HG02759 (cell line): Measurements from ENCODE around the gene BAG1.
A peak's percentile ranks its signal among the peaks of the same experiment; 100 is the strongest.

ENCODE experiments used
- ATAC-seq: cut with Tn5 transposase; IDR thresholded peaks from one replicate; pipeline ENCODE4 v1.9.1; 2021; ENCODE audit warnings: mild to moderate bottlenecking, moderate library complexity; ENCODE audit not compliant: unreplicated experiment

BAG1 gene

GRCh38 chr9:33264473-33265177, at the start of gene BAG1, which contains the start of gene CHMP5:
Gene BAG1, minus strand, starts transcription at chr9:33264708.
Gene CHMP5, plus strand, starts transcription at chr9:33265049. Its CDS starts 30 bp downstream, at chr9:33265079.
- ATAC-seq, result peak; percentile 85

DNA sequence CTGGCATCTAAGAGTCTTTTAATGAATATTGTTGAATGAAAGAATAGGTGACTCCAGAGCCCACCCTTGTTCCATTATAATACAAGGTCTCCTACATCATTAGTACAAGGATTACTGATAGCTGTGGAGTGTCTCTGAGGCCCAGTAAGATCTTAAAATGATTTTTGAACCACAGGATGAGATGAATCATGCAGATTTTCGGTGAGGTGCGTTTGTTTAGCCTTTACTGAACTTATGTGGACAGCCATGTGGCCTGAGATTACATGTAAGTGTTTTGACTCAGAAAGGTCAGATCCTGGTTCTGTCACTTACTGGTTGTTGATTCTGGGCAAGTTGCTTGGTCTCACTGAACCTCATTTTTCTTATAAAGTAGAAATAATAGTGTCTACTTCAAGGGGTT, 47.4 kb upstream of the BAG1 start:
- ATAC-seq, result no peak

DNA sequence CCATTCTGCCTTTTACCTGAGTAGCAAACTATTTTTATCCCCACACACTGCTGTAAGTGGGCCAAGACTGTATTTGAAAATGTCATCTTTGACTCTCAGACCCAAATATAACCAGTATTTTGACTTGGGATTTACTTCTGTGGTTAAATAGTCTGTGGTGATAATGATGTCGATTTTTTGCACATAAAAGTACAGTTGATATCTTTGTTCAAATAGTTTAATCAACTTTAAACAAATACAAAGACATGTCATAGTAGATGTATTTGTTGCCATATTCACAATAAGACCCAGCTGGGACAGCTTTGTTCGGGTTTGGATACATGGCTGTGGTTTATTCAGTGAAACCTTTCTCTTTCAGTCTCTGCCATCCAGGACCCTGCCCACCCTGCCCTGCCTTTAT, 46.2 kb upstream of the BAG1 start:
- no peak for ATAC-seq

DNA sequence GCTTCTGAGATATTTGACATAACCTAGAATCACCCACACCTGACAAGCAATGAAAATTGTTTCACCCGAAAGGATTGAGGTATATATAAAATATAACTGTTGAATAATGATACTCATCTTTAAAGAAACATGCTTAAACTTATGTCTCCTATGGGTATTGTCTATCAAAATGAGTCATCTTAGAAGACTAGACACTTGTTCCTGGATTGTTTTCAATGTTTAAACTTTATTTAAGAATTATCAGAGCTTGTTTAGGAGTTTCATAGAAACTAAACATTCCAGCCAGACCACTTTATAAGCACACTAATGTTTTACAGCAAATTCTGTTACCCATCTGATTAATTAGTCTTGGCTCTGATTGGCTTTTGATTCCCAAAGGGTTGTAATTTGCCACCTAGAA, 45.4 kb upstream of the BAG1 start:
- no peak for ATAC-seq

GRCh38 chr9:33307067-33307466, 42.6 kb upstream of the BAG1 start:
- ATAC-seq, result no peak

GRCh38 chr9:33306037-33306436, 41.5 kb upstream of the BAG1 start:
- ATAC-seq, result no peak

- ATAC-seq, result no peak
Measured at GRCh38 chr9:33304362-33304761, 39.9 kb upstream of the BAG1 start.

- ATAC-seq, result no peak
Measured at GRCh38 chr9:33300546-33300945, 36.0 kb upstream of the BAG1 start.

DNA sequence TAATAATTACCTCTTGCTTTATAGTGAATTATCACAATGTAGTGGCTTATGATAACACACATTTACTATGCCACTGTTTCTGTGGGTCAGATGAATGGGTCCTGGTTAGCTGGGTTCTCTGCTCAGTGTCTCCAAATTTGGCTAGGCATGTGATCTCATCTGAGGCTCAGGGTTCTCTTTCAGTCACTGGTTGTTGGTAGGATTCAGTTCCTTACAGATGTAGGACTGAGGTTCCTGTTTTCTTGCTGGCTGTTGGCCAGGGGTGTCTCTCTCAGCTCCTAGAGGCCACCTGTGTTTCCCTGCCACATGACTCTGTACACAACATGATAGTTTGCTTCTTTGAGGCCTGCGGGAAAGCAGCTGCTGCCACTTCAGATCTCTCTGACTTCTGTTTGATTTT, 32.9 kb upstream of the BAG1 start:
- ATAC-seq, result peak; percentile 93

DNA sequence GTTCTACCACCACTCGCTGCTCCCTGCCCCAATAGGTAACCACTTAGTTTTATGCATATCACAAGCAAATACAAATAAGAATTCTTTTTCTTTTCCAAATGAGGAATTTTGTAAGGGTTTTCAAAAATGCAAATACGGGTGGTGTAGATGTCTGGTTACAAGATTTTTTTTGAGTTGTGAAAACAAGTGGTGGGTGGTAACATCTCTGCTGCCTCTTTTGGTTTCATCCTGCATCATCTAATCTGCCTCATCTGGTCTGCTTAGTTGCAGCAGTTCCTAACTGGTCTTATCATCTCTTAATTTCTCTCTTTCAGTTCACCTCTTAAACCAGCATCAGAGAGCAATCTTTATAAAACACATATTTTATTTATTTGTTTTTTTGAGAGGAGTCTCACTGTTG, 31.1 kb upstream of the BAG1 start:
- peak; percentile 37 for ATAC-seq

DNA sequence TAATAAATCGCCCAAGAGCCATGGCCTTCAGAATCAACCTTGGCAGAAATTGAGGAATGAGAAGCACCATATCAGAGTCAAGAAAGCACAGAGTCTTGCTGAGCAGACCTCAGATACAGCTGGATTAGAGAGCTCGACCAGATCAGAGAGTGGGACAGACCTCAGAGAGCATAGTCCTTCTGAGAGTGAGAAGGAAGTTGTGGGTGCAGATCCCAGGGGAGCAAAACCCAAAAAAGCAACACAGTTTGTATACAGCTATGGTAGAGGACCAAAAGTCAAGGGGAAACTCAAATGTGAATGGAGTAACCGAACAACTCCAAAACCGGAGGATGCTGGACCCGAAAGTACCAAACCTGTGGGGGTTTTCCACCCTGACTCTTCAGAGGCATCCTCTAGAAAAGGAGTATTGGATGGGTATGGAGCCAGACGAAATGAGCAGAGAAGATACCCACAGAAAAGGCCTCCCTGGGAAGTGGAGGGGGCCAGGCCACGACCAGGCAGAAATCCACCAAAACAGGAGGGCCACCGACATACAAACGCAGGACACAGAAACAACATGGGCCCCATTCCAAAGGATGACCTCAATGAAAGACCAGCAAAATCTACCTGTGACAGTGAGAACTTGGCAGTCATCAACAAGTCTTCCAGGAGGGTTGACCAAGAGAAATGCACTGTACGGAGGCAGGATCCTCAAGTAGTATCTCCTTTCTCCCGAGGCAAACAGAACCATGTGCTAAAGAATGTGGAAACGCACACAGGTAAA, 30.3 kb upstream of the BAG1 start:
- ATAC-seq, result no peak

GRCh38 chr9:33293782-33294181, 29.3 kb upstream of the BAG1 start:
- ATAC-seq, result no peak

GRCh38 chr9:33291901-33292300, 27.4 kb upstream of the BAG1 start:
- no peak for ATAC-seq

DNA sequence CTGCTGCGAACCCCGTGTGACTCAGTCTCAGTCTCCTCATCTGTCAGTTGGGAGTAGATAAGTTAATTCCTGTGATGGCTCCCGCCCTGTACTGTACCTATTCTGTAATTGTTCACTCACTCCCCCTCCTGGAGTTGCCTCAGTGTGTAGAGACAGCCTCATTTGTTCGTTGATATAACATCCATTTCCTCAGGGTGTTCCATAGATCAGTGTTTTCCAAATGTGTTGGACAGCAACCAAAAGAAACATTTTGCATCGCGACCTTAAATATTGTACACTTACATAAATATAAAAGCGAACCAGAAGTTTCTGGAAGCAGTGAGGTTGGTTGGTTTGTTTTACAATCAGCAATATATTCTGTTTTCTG, 26.5 kb upstream of the BAG1 start:
- ATAC-seq, result no peak

DNA sequence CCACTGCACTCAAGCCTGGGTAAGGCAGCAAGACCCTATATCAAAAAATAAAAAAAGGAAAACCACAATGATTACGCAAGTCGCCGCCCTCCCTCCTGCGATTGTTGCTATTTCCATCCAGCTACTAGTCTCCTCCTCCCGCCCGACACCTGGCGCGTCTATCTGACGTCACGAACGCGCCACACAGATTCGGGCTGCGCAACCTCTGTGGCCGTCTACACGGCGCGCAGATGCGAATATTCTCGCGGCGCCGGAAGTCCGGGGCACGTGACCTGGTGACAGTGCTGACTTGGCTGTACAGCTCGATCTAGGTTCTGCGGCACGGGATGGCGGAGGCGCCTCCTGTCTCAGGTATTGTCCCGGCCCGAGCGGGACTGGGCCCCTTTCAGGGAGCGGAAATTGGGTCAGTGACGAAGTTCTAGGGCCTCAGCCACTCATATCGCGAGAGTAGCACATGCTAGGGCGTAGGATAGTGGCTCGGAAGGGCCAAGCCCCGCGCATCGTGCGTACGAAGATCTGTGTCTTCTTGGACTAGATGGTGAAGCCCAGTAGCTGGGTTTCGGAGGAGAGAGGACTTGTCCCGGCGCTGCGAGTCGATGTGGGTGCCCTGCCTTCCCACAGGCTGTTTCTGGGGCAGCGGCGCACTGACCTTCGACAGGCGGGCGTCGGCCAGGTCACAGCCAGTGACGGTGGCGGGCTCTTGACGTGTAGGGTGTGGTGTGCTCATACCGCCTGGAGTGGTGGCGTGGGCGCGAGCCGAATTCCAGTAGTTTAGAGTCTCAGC, 25.9 kb upstream of the BAG1 start, which contains the start of gene NFX1:
NFX1 (plus strand) TSS at position 270 of the 784 bp plus-strand sequence; CDS start at position 327, 57 bp downstream.
- ATAC-seq, result peak; percentile 89

DNA sequence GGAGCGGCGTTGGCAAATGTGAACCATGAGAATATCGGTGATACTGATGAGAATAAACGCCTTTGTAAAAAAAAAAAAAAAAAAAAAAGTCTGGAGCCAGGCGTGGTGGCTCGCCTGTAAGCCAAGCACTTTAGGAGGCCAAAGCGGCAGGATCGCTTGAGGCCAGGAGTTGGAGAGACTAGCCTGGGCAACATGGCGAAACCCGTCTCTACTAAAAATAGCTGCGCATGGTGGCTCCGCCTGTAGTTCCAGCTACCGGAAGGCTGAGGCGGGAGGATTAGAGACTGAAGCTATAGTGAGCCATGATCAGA, 25.4 kb upstream of the BAG1 start:
- ATAC-seq, result no peak

DNA sequence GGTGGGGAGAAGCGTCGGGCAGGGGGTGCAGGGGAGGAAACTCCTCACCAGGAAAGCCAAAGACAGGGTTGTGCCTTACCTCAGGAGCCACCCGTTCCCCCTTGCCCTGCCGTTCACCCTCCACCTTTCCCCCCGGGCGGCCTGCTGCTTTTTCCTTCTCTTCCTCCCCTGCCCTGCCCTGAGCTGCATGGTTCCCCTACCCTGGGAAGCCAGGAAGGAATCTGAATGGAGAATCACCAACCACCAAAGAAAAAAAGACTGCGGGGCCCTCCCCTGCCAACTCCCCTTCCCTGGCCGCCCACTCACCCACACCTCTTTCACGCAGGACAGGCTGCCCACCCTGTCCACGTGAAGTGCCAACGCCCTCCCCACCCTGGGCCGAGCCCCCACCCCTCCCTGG, 25.0 kb upstream of the BAG1 start:
- no peak for ATAC-seq

DNA sequence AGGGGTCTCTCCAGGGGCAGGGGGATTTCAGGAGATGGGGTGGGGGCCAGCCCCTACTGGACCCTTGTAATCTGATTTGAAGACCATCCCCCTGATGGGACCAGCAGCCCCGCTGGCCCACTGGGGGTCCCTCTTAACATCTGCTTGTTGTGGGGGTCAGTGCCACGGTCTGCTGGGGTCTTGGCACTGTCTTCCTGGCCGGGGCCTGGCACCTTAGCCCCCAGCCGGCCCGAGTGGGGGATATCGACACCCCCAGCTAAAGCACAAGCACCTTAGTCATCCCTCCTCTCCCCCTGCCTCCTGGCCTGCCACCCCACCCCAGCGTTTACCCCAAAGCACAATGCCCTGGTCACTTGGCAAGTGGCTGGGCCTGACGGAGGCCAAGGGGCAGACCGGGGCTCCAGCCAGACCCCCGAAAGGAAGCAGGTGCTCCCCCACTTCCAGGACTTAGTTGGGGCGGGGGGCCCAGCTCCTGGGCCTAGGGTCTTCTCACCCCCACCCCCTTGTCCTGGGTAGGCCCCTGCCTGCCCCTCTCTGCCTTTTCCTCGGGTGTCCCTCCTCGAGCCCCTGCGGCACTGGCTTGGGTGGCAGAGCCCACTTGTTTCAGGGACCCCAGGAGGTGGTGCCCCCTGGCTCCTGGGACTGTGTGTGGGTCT, 24.4 kb upstream of the BAG1 start:
- ATAC-seq, result no peak

DNA sequence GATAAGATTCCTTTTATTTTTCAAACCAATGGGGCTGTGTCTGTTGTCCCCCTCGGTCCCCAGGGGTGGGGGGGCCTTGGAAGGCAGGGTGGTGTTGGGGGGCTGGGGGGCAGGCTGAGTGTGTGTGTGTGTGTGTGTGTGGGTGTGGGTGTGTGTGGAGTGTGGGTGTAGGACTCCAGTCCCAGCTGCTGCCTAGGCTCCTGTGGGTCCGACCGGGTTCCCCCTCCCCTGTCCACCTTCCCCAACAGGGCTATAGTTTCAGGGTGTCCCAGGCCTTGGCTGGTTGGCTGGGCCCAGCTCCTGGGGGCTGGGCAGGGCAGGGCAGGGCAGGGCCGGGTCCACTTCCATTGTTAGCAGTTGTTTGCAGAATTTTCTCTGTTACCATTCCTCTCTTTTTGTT, 23.7 kb upstream of the BAG1 start:
- no peak for ATAC-seq

DNA sequence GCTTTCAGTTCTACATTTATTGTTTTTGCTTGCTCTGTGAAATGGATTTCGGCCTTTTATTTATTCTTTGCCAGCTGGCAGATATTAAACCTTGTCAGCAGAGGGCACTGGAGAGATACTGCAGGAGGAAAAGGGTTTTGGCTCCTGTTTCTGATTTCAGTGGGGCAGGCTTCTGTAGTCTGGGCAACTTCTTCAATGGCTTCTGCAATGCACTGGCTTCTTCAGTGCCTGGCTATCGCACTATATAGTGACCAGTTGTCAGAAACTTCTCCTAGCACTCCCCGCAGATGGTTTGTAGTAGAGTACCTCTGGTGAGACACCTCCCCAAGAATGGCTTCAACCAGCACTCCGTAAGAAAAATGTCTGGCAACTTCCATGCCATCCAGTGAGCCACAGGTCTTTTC, 22.6 kb upstream of the BAG1 start:
- ATAC-seq, result no peak

DNA sequence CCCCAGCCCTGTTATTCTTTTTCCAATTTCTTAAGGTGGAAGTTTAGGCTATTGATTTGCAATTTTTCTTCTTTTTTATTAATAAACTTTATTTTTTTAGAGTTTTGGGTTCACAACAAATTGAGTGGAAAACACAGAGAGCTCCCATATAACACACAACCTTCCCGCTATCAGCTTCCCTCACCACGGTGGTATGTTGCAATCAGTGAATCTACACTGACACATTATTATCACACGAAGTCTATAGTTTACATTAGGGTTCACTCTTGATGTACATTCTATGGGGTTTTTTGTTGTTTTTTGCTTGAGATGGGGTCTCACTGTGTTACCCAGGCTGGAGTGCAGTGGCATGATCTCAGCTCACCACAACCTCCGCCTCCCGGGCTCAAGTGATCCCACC, 21.0 kb upstream of the BAG1 start:
- ATAC-seq, result no peak
